ENCODE measurements around the gene BBS9. TPM values are rescaled to one million over a fixed set of nuclear protein-coding genes. Genes with fewer than 3 reads are reported as not detected.
"Not testable (repeated sequence)": the region's sequence is repeated elsewhere in the genome, so short reads cannot be mapped to it uniquely, and the experiment has no call there.

BBS9 gene
- total RNA-seq, 1 donor from 2014 or later = 18.6 TPM

DNA sequence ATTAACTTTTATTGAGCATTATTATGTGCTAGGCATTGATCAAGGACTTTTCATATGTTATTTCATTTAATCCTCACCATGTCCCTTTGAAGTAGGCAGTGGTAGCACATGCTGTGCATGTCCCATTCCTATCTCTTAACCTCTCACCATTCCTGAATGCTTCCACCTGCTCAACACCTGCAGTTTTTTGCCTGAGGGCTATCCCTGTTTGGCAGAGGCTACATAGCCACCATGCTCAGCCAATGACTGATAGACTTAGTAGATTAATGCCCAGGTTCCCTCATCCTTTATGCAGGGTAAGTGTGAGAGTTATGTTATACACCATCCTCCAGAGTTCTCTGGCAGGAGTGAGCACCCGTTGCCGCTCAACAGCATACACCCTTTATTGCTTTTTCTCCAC lies 387.8 kb downstream of the BBS9 start:
- no peak overlapping the region for H3K4me3 Mint-ChIP-seq
- no peak for DNase-seq
- no peak overlapping the region for H3K27ac Mint-ChIP-seq
- ChIA-PET POLR2A (no interaction called here), CTCF (no interaction called here)
- intact Hi-C loops (cut with micrococcal nuclease) = no loop called here
- H3K4me1 Mint-ChIP-seq = no peaks in the 10 kb centered on the region
- TF ChIP-seq, protein P1, sequence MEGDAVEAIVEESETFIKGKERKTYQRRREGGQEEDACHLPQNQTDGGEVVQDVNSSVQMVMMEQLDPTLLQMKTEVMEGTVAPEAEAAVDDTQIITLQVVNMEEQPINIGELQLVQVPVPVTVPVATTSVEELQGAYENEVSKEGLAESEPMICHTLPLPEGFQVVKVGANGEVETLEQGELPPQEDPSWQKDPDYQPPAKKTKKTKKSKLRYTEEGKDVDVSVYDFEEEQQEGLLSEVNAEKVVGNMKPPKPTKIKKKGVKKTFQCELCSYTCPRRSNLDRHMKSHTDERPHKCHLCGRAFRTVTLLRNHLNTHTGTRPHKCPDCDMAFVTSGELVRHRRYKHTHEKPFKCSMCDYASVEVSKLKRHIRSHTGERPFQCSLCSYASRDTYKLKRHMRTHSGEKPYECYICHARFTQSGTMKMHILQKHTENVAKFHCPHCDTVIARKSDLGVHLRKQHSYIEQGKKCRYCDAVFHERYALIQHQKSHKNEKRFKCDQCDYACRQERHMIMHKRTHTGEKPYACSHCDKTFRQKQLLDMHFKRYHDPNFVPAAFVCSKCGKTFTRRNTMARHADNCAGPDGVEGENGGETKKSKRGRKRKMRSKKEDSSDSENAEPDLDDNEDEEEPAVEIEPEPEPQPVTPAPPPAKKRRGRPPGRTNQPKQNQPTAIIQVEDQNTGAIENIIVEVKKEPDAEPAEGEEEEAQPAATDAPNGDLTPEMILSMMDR (IDR thresholded peaks at IDR 0.05) = no peak
- H3K9me3 Mint-ChIP-seq = no peaks in the 10 kb centered on the region
- H3K36me3 Mint-ChIP-seq (ENCODE audit: low read depth) = peaks cover 4% of the 10 kb centered on the region
- ATAC-seq (ENCODE audit: low read depth) = no peak
- no peaks in the 10 kb centered on the region for H3K27me3 Mint-ChIP-seq

DNA sequence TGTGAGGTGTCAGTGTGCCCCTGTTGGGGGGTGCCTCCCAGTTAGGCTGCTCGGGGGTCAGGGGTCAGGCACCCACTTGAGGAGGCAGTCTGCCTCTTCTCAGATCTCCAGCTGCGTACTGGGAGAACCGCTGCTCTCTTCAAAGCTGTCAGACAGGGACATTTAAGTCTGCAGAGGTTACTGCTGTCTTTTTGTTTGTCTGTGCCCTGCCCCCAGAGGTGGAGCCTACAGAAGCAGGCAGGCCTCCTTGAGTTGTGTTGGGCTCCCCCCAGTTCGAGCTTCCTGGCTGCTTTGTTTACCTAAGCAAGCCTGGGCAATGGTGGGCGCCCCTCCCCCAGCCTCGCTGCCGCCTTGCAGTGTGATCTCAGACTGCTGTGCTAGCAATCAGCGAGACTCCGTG lies 397.6 kb downstream of the BBS9 start:
- H3K27ac Mint-ChIP-seq; H3K36me3 Mint-ChIP-seq (ENCODE audit: low read depth); DNase-seq; intact Hi-C loops (cut with micrococcal nuclease); H3K4me1 Mint-ChIP-seq; H3K4me3 Mint-ChIP-seq; CTCF ChIA-PET; ATAC-seq (ENCODE audit: low read depth); H3K27me3 Mint-ChIP-seq; POLR2A ChIA-PET; H3K9me3 Mint-ChIP-seq: not testable (repeated sequence)

DNA sequence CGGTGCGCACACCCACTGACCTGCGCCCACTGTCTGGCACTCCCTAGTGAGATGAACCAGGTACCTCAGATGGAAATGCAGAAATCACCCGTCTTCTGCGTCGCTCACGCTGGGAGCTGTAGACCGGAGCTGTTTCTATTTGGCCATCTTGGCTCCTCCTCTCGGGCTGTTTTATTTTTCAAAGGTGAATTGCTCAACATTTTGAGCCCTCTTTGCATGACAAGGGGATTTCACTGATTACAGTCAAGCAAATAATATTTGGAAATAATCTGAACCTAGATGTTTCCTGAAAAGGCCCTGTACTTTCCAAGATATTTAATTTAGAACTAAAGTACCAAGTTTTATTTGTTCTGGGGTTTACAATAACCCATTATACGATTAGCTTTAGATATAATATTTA lies 398.2 kb downstream of the BBS9 start:
- POLR2A ChIA-PET; H3K4me3 Mint-ChIP-seq; H3K4me1 Mint-ChIP-seq; intact Hi-C loops (cut with micrococcal nuclease); ATAC-seq (ENCODE audit: low read depth); H3K36me3 Mint-ChIP-seq (ENCODE audit: low read depth); H3K27me3 Mint-ChIP-seq; H3K27ac Mint-ChIP-seq; DNase-seq; CTCF ChIA-PET; H3K9me3 Mint-ChIP-seq: not testable (repeated sequence)

DNA sequence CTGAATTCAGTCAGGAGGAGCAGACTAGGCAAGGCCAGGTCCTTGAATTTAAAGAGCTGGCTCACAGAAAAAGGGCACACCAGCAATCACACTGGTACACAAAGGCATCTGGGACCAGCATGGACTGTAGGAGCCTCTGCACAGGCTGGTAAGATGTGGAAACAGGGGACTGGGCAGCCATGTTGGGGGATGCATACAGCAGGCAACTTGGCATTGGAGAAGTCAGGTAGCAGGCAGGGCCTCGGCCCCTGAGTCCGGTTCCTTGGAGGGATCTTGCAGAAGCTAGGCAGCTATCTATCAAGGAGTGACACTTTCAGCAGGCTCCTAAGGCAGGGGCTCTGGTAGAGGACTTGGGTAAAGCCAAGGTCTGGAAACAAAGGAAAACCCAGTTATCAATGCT lies 399.7 kb downstream of the BBS9 start:
- intact Hi-C loops (cut with micrococcal nuclease) = no loop called here
- no peak overlapping the region for H3K27ac Mint-ChIP-seq
- no peaks in the 10 kb centered on the region for H3K4me1 Mint-ChIP-seq
- ATAC-seq (ENCODE audit: low read depth) (no peak), DNase-seq (no peak)
- ChIA-PET POLR2A (no interaction called here), CTCF (no interaction called here)
- H3K9me3 Mint-ChIP-seq = no peaks in the 10 kb centered on the region
- no peaks in the 10 kb centered on the region for H3K27me3 Mint-ChIP-seq
- no peak overlapping the region for H3K4me3 Mint-ChIP-seq
- H3K36me3 Mint-ChIP-seq (ENCODE audit: low read depth) = peaks cover 11% of the 10 kb centered on the region
- TF ChIP-seq, protein P1 (IDR thresholded peaks at IDR 0.05) = no peak

DNA sequence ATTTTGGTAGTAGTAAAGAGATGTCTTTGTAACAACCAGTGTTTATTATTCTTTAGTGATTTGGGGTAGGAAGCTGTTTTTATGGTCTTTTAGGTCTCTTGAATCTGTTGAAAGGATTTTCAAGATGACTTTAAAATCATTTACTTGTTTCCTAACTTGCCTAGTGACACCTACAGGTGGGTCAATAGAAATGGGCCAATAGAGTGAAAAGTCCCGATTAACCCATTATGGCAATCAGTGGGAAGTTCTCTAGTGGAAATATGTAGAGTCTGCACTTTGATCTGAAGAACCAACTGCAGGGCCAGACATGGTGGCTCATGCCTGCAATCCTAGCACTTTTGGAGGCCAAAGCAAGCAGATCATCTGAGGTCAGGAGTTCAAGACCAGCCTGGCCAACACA lies 401.3 kb downstream of the BBS9 start:
- Mint-ChIP-seq H3K4me1 (no peaks in the 10 kb centered on the region), H3K27ac (no peak overlapping the region), H3K27me3 (no peaks in the 10 kb centered on the region), H3K36me3 (ENCODE audit: low read depth) (peaks cover 23% of the 10 kb centered on the region), H3K9me3 (no peaks in the 10 kb centered on the region), H3K4me3 (no peak overlapping the region)
- POLR2A ChIA-PET = no interaction called here
- ATAC-seq (ENCODE audit: low read depth) (no peak), DNase-seq (no peak)
- intact Hi-C loops (cut with micrococcal nuclease) = no loop called here
- CTCF ChIA-PET = no interaction called here
- TF ChIP-seq, protein P1 (IDR thresholded peaks at IDR 0.05) = no peak

DNA sequence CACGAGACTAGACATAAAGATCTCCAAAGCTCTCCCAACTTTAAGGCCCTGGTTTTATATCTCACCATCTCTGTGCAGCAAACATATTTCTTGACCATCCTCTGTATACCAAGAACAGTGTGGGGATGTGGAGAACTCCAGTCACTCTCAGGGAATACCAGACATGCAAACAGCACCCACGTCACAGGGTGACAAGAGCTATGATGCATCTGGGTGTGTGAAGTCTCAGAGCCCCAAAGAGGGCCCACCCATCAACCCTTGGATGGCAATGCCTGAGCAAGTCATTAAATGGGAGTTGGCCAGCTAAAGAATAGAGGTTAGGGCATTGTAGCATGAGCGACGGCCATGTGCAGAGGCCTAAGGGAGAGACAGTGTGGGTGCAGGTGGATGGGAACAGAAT lies 402.5 kb downstream of the BBS9 start:
- CTCF ChIA-PET = no interaction called here
- intact Hi-C loops (cut with micrococcal nuclease) = no loop called here
- ATAC-seq (ENCODE audit: low read depth) = no peak
- H3K4me3 Mint-ChIP-seq = no peak overlapping the region
- H3K27me3 Mint-ChIP-seq = no peaks in the 10 kb centered on the region
- DNase-seq = no peak
- peaks cover 30% of the 10 kb centered on the region for H3K36me3 Mint-ChIP-seq (ENCODE audit: low read depth)
- POLR2A ChIA-PET = no interaction called here
- TF ChIP-seq, protein P1 (IDR thresholded peaks at IDR 0.05) = no peak
- H3K27ac Mint-ChIP-seq = no peak overlapping the region
- H3K9me3 Mint-ChIP-seq = no peaks in the 10 kb centered on the region
- H3K4me1 Mint-ChIP-seq = no peaks in the 10 kb centered on the region
